Neutrophil (primary cell): Measurements from ENCODE around the gene KRT16.

Experiments
- H3K27ac ChIP-seq: fragments of 200-600 bp; sonication (generic); 2 replicates; pipeline ENCODE4 v1.5.1; 2016; ENCODE audit warnings: mild to moderate bottlenecking, moderate library complexity
- H3K27me3 ChIP-seq: fragments of 200-600 bp; sonication (generic); 2 replicates; pipeline ENCODE4 v1.6.0; 2016; ENCODE audit warnings: mild to moderate bottlenecking
- H3K36me3 ChIP-seq: fragments of 200-600 bp; sonication (generic); 2 replicates; pipeline ENCODE4 v1.5.1; 2017
- H3K4me1 ChIP-seq, 2 experiments: fragments of 200-600 bp in 1 of 2; sonication (generic) in 1 of 2; 1 replicate in 1 of 2; 2 replicates in 1 of 2; pipeline versions ENCODE4 v1.5.1 to v1.6.1; 2013 to 2016; ENCODE audit warnings: low read depth in 1 of 2, low read length in 1 of 2, mild to moderate bottlenecking in 1 of 2, moderate library complexity in 1 of 2; ENCODE audit not compliant: control insufficient read depth in 1 of 2, insufficient read depth in 1 of 2
- H3K4me3 ChIP-seq, 2 experiments: fragments of 200-600 bp in 1 of 2; sonication (generic) in 1 of 2; 1 replicate in 1 of 2; 2 replicates in 1 of 2; pipeline ENCODE4 v1.5.1; 2013 to 2016; ENCODE audit warnings: low read depth in 1 of 2, low read length in 1 of 2, mild to moderate bottlenecking in 1 of 2, moderate library complexity in 1 of 2
- H3K9me3 ChIP-seq: fragments of 200-600 bp; sonication (generic); 2 replicates; pipeline ENCODE4 v1.5.1; 2016
- CTCF ChIP-seq: fragments of 200-600 bp; sonication (generic); IDR thresholded peaks from 2 replicates; pipeline ENCODE4 v1.5.1; 2016; ENCODE audit warnings: antibody characterized with exemption

Gene KRT16

GRCh38 chr17:41563607-41564170 lies 48.9 kb downstream of the KRT16 start:
- Histone ChIP-seq H3K4me3 (no peak overlapping the region), H3K27ac (no peak overlapping the region), H3K4me1 (no peaks in the 10 kb centered on the region), H3K9me3 (peaks cover 14% of the 10 kb centered on the region), H3K27me3 (peaks cover 40% of the 10 kb centered on the region), H3K36me3 (no peaks in the 10 kb centered on the region)
- no peak for TF ChIP-seq CTCF

- Histone ChIP-seq H3K4me1 (no peaks in the 10 kb centered on the region), H3K27me3 (peaks cover 47% of the 10 kb centered on the region), H3K9me3 (peaks cover 1% of the 10 kb centered on the region), H3K36me3 (no peaks in the 10 kb centered on the region), H3K4me3 (no peak overlapping the region), H3K27ac (no peak overlapping the region)
- no peak for TF ChIP-seq CTCF
Observed at GRCh38 chr17:41561554-41561953, 51.0 kb downstream of the KRT16 start.
